HepG2 (cell line): Measurements from ENCODE around the gene SERPINB10.

Source experiments
- CEBPB ChIP-seq: IDR thresholded peaks from 2 replicates; pipeline ENCODE4 v1.6.1; 2011; ENCODE audit warnings: low read depth, low read length, improper control_type of control experiment, borderline replicate concordance
- CHD2 ChIP-seq: IDR thresholded peaks from 2 replicates; pipeline ENCODE4 v1.6.1; 2011; ENCODE audit warnings: low read depth, low read length, improper control_type of control experiment
- DPF2 ChIP-seq: sonication (generic); formaldehyde crosslinking; IDR thresholded peaks from 2 replicates; pipeline ENCODE4 v1.4.0; 2020; ENCODE audit warnings: mild to moderate bottlenecking, low read depth, missing genetic modification reagents, borderline replicate concordance
- EZH2 ChIP-seq: conservative IDR thresholded peaks from 2 replicates; pipeline ENCODE4 v1.6.1; 2012; ENCODE audit warnings: mild to moderate bottlenecking, low read depth, low read length, moderate library complexity
- FOXM1 ChIP-seq: sonication (generic); formaldehyde crosslinking; IDR thresholded peaks from 2 replicates; pipeline ENCODE4 v1.5.0; 2020; ENCODE audit warnings: missing genetic modification reagents
- GATAD2A ChIP-seq: IDR thresholded peaks from 2 replicates; pipeline ENCODE4 v1.6.1; 2016
- RAD21 ChIP-seq: fragments of 450-650 bp; formaldehyde crosslinking; IDR thresholded peaks from 2 replicates; pipeline ENCODE4 v1.5.0; 2020; ENCODE audit warnings: mild to moderate bottlenecking
- REST ChIP-seq, 2 experiments: IDR thresholded peaks; 2 replicates each; pipeline ENCODE4 v1.6.1; 2011 to 2012; ENCODE audit warnings: low read length in 2 of 2, borderline replicate concordance in 1 of 2, low read depth in 1 of 2, mild to moderate bottlenecking in 1 of 2, moderate library complexity in 1 of 2
- SNAPC4 ChIP-seq: sonication (generic); formaldehyde crosslinking; IDR thresholded peaks from 2 replicates; pipeline ENCODE4 v1.4.0; 2020; ENCODE audit warnings: mild to moderate bottlenecking, missing genetic modification reagents

GRCh38 chr18:63878343-63878742, 29.4 kb upstream of the SERPINB10 start:
- TF ChIP-seq FOXM1 (CRISPR knock-in tag) (no peak), RAD21 (CRISPR knock-in tag) (no peak), CHD2 (no peak), SNAPC4 (no peak), DPF2 (CRISPR knock-in tag) (no peak), REST (IDR thresholded peaks at IDR 0.05; ENCODE audit: borderline replicate concordance in 1 of 2, low read depth in 1 of 2, low read length in 2 of 2) (no peak), EZH2 (no peak), CEBPB (peak; percentile 74), GATAD2A (CRISPR knock-in tag) (no peak)
